BE2C (cell line): ENCODE data around the gene HK2.
A peak's percentile ranks its signal among the peaks of the same experiment; 100 is the strongest.

Experiments used
- DNase-seq: peaks from one replicate; pipeline ENCODE4 v3.0.0-alpha.2; 2020
- H3K27me3 ChIP-seq: fragments of 250-450 bp; sonication (Bioruptor Pico); 2 replicates; pipeline ENCODE4 v1.5.1; 2020; ENCODE audit warnings: mild to moderate bottlenecking
- H3K36me3 ChIP-seq: fragments of 250-450 bp; sonication (Bioruptor Pico); 2 replicates; pipeline ENCODE4 v1.5.1; 2020; ENCODE audit warnings: mild to moderate bottlenecking
- H3K4me1 ChIP-seq: fragments of 250-450 bp; sonication (Bioruptor Pico); 2 replicates; pipeline ENCODE4 v1.5.1; 2020
- H3K4me3 ChIP-seq: 2 replicates; pipeline ENCODE4 v1.5.1; 2011; ENCODE audit warnings: low read depth, low read length
- H3K9me3 ChIP-seq: fragments of 250-450 bp; sonication (Bioruptor Pico); 2 replicates; pipeline ENCODE4 v1.5.1; 2020
- TF ChIP-seq, protein P1 (sequence below): IDR thresholded peaks from 2 replicates; pipeline ENCODE4 v1.5.1; 2012; ENCODE audit warnings: mild to moderate bottlenecking, low read depth, low read length

HK2 gene

DNA sequence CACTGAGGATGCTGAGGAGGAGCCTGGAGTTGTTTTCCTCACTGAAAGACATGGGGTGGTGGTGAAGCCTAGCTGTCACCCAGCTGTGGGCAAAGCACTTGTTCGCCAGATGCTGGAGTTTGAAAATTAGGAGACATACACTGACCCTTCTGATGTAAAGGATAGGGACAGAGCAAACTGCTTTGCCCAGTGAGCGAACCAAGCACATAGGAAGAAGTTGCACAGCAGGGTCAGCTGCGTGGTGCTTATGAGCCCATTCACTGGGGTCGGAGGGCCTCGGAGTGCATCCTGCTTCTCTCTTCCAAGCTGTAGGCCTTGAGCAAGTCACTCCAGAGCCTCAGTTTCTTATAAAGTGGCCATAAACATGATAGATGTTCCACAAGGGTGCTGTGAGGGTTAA, 50.9 kb downstream of the HK2 start:
- no peak for DNase-seq
- Histone ChIP-seq H3K9me3 (no peaks in the 10 kb centered on the region), H3K4me1 (no peaks in the 10 kb centered on the region), H3K4me3 (no peak overlapping the region), H3K36me3 (peaks cover 25% of the 10 kb centered on the region), H3K27me3 (no peaks in the 10 kb centered on the region)
- TF ChIP-seq, protein P1, sequence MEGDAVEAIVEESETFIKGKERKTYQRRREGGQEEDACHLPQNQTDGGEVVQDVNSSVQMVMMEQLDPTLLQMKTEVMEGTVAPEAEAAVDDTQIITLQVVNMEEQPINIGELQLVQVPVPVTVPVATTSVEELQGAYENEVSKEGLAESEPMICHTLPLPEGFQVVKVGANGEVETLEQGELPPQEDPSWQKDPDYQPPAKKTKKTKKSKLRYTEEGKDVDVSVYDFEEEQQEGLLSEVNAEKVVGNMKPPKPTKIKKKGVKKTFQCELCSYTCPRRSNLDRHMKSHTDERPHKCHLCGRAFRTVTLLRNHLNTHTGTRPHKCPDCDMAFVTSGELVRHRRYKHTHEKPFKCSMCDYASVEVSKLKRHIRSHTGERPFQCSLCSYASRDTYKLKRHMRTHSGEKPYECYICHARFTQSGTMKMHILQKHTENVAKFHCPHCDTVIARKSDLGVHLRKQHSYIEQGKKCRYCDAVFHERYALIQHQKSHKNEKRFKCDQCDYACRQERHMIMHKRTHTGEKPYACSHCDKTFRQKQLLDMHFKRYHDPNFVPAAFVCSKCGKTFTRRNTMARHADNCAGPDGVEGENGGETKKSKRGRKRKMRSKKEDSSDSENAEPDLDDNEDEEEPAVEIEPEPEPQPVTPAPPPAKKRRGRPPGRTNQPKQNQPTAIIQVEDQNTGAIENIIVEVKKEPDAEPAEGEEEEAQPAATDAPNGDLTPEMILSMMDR = no peak

DNA sequence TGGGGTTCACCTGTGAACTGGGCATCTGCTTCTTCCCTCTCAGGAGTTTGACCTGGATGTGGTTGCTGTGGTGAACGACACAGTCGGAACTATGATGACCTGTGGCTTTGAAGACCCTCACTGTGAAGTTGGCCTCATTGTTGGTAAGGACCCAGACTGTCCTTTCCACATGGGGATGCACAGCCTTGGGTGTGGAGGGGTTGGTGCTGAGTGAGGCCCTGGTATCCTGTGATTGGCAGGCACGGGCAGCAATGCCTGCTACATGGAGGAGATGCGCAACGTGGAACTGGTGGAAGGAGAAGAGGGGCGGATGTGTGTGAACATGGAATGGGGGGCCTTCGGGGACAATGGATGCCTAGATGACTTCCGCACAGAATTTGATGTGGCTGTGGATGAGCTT, 52.3 kb downstream of the HK2 start:
- no peaks in the 10 kb centered on the region for H3K27me3 ChIP-seq
- no peaks in the 10 kb centered on the region for H3K4me1 ChIP-seq
- no peaks in the 10 kb centered on the region for H3K9me3 ChIP-seq
- DNase-seq = no peak
- H3K4me3 ChIP-seq = no peak overlapping the region
- TF ChIP-seq, protein P1 = no peak
- H3K36me3 ChIP-seq = peaks cover 15% of the 10 kb centered on the region

DNA sequence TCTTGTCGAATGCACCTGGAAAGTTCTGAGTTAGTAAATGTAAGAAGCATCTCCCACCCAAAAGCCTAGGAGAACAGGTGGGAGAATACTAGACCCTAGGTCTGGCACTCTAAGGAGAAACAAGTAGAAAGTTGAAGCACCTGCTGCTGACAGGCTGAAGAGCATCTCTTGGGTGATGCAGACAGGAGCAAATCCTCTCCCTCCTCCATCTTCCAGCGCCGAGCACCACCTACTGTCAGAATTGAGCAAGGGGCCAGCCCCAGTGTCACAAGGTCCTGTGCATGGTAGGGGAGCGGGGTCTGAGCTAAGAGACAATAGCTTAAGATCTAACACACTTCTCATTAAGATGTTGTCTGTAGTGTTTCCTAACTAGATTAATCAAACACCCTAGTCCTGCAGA, 52.9 kb downstream of the HK2 start:
- no peak overlapping the region for H3K4me3 ChIP-seq
- H3K36me3 ChIP-seq = peaks cover 15% of the 10 kb centered on the region
- no peaks in the 10 kb centered on the region for H3K9me3 ChIP-seq
- TF ChIP-seq, protein P1 = 0 out of 2 replicates have a peak, but pooled peaks have one; percentile 6
- no peaks in the 10 kb centered on the region for H3K4me1 ChIP-seq
- DNase-seq = no peak
- no peaks in the 10 kb centered on the region for H3K27me3 ChIP-seq

DNA sequence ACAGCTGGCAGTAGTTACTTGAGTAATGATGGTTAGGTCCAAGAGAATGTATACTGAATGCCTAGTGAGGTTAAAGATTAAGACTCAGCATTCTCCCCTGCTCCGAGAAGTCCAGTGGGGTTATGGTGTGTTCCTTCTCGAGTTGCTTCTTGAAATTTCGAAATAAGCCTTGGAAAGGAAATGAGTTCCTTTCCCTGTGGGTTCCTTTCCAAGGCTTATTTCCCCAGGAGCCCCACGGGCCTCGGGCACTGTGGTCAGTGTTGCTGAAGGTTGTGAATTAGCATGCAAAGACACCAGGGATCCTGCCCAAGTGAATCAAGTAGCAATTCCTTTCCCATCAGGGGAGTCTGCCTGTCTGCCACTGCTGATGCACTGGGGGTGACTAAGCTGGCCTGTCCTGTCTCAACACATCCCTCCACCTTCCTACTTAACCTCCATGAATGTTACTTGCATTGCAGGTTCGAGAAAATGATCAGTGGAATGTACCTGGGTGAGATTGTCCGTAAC, 53.6 kb downstream of the HK2 start:
- peaks cover 15% of the 10 kb centered on the region for H3K36me3 ChIP-seq
- no peak overlapping the region for H3K4me3 ChIP-seq
- no peaks in the 10 kb centered on the region for H3K27me3 ChIP-seq
- DNase-seq = no peak
- no peaks in the 10 kb centered on the region for H3K9me3 ChIP-seq
- TF ChIP-seq, protein P1 = no peak
- H3K4me1 ChIP-seq = no peaks in the 10 kb centered on the region

DNA sequence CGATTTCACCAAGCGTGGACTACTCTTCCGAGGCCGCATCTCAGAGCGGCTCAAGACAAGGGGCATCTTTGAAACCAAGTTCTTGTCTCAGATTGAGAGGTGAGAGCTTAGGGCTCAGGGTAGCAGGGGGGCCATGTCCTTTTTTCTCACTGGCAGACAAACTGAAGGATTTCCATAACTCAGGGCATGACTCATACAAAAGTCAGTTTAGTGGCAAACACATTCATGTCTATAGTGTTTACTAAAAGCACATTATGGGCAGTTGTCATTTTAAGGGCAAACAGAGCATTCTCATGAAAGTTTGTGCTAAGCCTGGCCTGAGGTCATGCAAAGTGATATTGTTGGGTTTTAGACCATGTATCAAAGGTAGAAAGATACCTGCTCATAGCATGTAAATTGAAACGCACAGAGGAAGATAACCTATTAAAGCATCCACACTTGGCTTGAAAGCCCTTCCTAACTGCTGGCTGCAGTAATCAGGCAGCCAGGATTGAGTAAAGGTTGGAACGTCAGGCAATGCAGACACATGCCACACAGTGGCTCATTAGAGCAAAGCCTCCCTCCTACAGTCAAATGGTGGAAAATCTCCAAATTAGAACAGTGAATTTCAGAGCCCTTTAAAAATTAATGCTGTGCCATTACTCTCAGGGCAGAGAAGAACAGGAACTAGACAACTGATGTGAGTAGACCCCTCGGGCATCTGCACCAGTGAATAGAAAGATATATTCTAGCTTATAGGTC, 54.2 kb downstream of the HK2 start:
- no peak for DNase-seq
- H3K36me3 ChIP-seq = peaks cover 13% of the 10 kb centered on the region
- TF ChIP-seq, protein P1 = no peak
- no peaks in the 10 kb centered on the region for H3K27me3 ChIP-seq
- H3K4me3 ChIP-seq = no peak overlapping the region
- H3K9me3 ChIP-seq = no peaks in the 10 kb centered on the region
- H3K4me1 ChIP-seq = no peaks in the 10 kb centered on the region

DNA sequence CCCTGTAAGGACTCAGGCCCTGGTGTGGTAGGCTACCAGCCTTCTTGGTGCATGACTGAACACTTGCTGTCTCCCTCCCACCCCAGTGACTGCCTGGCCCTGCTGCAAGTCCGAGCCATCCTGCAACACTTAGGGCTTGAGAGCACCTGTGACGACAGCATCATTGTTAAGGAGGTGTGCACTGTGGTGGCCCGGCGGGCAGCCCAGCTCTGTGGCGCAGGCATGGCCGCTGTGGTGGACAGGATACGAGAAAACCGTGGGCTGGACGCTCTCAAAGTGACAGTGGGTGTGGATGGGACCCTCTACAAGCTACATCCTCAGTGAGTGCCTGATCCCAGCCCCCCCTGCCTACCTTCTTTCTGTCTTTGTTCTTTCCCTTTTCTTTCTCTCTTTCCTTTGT, 55.2 kb downstream of the HK2 start:
- Histone ChIP-seq H3K9me3 (no peaks in the 10 kb centered on the region), H3K4me1 (no peaks in the 10 kb centered on the region), H3K4me3 (no peak overlapping the region), H3K27me3 (no peaks in the 10 kb centered on the region), H3K36me3 (peaks cover 11% of the 10 kb centered on the region; the same call in 1 of the 2 replicates)
- TF ChIP-seq, protein P1 = no peak
- no peak for DNase-seq
